ENCODE results near the gene IFNK. TPM values are rescaled to one million over a fixed set of nuclear protein-coding genes. Genes with fewer than 3 reads are reported as not detected.

Gene IFNK
- total RNA-seq, 1 experiment from 2014 or later, result not detected

DNA sequence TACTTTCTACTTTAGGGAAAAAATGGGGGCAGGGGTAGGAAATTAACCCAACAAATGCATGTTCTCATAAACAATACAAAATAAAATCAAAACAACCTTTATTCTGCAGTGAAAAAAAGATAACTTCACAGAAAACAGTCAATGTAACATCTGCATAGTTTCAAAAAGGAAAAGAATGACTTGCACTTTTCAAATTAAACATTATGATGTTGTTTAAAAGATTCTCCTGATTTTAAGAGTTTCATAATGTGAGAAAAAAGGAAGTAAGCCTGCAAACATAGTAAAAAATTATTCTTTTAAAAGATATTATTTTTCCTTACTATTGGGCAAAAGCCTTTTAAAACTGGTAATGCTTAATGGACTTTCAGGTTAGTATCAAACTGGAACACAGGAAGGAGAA is 41.6 kb downstream of the IFNK start:
- BruUV-seq (replicated peaks), result no TSS peak

DNA sequence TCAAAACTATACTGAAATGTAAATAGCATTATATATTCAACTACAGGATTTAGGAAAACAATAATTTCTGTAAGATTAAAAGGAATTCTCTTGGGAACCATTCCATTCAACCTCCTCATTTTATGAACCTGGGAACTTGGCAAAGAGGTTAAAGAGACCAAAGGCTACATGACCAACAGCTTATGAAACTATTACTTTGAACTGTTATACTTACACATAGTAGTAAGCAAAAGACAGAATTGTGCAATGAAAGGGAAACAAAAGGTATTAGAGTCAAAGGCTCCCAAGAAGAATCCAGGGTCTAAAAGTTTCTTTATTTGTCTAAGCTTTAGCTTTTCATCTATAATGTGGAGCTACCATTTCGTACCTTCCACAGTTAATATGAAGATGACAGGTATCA is 42.0 kb downstream of the IFNK start:
- H2AFZ ChIP-seq (ENCODE audit: low read depth, low read length, poor library complexity, severe bottlenecking), result no peak overlapping the region
- no peaks in the 10 kb centered on the region for H3K79me2 ChIP-seq (ENCODE audit: insufficient read depth, low read length)
- RAD21 ChIA-PET (ENCODE audit: low non-redundant PET in 1 of 2, low total read pairs in 2 of 2, uncharacterized antibody in 2 of 2, unreplicated experiment in 2 of 2), result no interaction called here
- TF ChIP-seq FOSL1 (IDR thresholded peaks at IDR 0.05; ENCODE audit: low read depth) (no peak), ZNF274 (IDR thresholded peaks at IDR 0.05; ENCODE audit: low read depth, low read length) (no peak), SP1 (IDR thresholded peaks at IDR 0.05; ENCODE audit: low read depth) (no peak), ZFX (IDR thresholded peaks at IDR 0.05) (no peak), RAD21 (IDR thresholded peaks at IDR 0.05; ENCODE audit: low read depth) (no peak), EZH2 (IDR thresholded peaks at IDR 0.05) (no peak), YY1 (IDR thresholded peaks at IDR 0.05; ENCODE audit: extremely low read depth, insufficient replicate concordance, low read depth, low read length) (no peak), POLR2AphosphoS5 (IDR thresholded peaks at IDR 0.05; ENCODE audit: low read depth, low read length) (no peak), POLR2A (IDR thresholded peaks at IDR 0.05; ENCODE audit: borderline replicate concordance, extremely low read depth, insufficient read depth, insufficient read length) (no peak)
- TF ChIP-seq, protein P1, sequence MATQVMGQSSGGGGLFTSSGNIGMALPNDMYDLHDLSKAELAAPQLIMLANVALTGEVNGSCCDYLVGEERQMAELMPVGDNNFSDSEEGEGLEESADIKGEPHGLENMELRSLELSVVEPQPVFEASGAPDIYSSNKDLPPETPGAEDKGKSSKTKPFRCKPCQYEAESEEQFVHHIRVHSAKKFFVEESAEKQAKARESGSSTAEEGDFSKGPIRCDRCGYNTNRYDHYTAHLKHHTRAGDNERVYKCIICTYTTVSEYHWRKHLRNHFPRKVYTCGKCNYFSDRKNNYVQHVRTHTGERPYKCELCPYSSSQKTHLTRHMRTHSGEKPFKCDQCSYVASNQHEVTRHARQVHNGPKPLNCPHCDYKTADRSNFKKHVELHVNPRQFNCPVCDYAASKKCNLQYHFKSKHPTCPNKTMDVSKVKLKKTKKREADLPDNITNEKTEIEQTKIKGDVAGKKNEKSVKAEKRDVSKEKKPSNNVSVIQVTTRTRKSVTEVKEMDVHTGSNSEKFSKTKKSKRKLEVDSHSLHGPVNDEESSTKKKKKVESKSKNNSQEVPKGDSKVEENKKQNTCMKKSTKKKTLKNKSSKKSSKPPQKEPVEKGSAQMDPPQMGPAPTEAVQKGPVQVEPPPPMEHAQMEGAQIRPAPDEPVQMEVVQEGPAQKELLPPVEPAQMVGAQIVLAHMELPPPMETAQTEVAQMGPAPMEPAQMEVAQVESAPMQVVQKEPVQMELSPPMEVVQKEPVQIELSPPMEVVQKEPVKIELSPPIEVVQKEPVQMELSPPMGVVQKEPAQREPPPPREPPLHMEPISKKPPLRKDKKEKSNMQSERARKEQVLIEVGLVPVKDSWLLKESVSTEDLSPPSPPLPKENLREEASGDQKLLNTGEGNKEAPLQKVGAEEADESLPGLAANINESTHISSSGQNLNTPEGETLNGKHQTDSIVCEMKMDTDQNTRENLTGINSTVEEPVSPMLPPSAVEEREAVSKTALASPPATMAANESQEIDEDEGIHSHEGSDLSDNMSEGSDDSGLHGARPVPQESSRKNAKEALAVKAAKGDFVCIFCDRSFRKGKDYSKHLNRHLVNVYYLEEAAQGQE (IDR thresholded peaks at IDR 0.05; ENCODE audit: low read depth), result no peak
- TF ChIP-seq, protein P2, sequence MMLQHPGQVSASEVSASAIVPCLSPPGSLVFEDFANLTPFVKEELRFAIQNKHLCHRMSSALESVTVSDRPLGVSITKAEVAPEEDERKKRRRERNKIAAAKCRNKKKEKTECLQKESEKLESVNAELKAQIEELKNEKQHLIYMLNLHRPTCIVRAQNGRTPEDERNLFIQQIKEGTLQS (IDR thresholded peaks at IDR 0.05), result no peak
- peaks cover 0 to 2% of the 10 kb centered on the region in 2 experiments; a peak in 1 of 4 replicates for H3K36me3 ChIP-seq (ENCODE audit: control insufficient read depth in 1 of 2, insufficient read depth in 2 of 2, low read length in 2 of 2)
- H3K9ac ChIP-seq (ENCODE audit: low read length), result no peak overlapping the region
- no peaks in the 10 kb centered on the region for H3K27me3 ChIP-seq (ENCODE audit: insufficient read depth, low read length)
- no peak for DNase-seq (ENCODE audit: low read depth, low spot score)
- H4K20me1 ChIP-seq (ENCODE audit: insufficient read depth), result no peaks in the 10 kb centered on the region
- no peaks in the 10 kb centered on the region for H3K9me3 ChIP-seq (ENCODE audit: control insufficient read depth in 1 of 2, insufficient read depth in 1 of 2, low read depth in 1 of 2, low read length in 2 of 2)
- no peak overlapping the region for H3K4me3 ChIP-seq (replicated peaks in 1 of 2; ENCODE audit: low read depth in 1 of 2, low read length in 2 of 2)
- no peak overlapping the region for H3K27ac ChIP-seq (ENCODE audit: low read depth, low read length)
- H3K4me1 ChIP-seq (ENCODE audit: control insufficient read depth in 1 of 2, insufficient read depth in 2 of 2, low read length in 2 of 2), result no peaks in the 10 kb centered on the region
- ATAC-seq, result no peak
- CTCF ChIA-PET, result no interaction called here
- POLR2A ChIA-PET, result no interaction called here
- H3K4me2 ChIP-seq (ENCODE audit: low read length), result no peak overlapping the region
- no peaks in the 10 kb centered on the region for H3K9me2 ChIP-seq (ENCODE audit: insufficient read depth)
- BruUV-seq (replicated peaks), result no TSS peak
- intact Hi-C loops (cut with micrococcal nuclease), result no loop called here

More for the DNA sequence above, 41.6 kb downstream of the IFNK start:
- Histone ChIP-seq H3K9ac (ENCODE audit: low read length) (no peak overlapping the region), H2AFZ (ENCODE audit: low read depth, low read length, poor library complexity, severe bottlenecking) (no peak overlapping the region), H3K27ac (ENCODE audit: low read depth, low read length) (no peak overlapping the region), H3K27me3 (ENCODE audit: insufficient read depth, low read length) (no peaks in the 10 kb centered on the region), H4K20me1 (ENCODE audit: insufficient read depth) (no peaks in the 10 kb centered on the region), H3K9me2 (ENCODE audit: insufficient read depth) (no peaks in the 10 kb centered on the region), H3K4me2 (ENCODE audit: low read length) (no peak overlapping the region), H3K9me3 (ENCODE audit: control insufficient read depth in 1 of 2, insufficient read depth in 1 of 2, low read depth in 1 of 2, low read length in 2 of 2) (no peaks in the 10 kb centered on the region), H3K36me3 (ENCODE audit: control insufficient read depth in 1 of 2, insufficient read depth in 2 of 2, low read length in 2 of 2) (peaks cover 0 to 3% of the 10 kb centered on the region in 2 experiments; a peak in 1 of 4 replicates), H3K79me2 (ENCODE audit: insufficient read depth, low read length) (no peaks in the 10 kb centered on the region), H3K4me1 (ENCODE audit: control insufficient read depth in 1 of 2, insufficient read depth in 2 of 2, low read length in 2 of 2) (no peaks in the 10 kb centered on the region), H3K4me3 (replicated peaks in 1 of 2; ENCODE audit: low read depth in 1 of 2, low read length in 2 of 2) (no peak overlapping the region)
- intact Hi-C loops (cut with micrococcal nuclease), result no loop called here
- no peak for DNase-seq (ENCODE audit: low read depth, low spot score)
- ChIA-PET CTCF (no interaction called here), RAD21 (ENCODE audit: low non-redundant PET in 1 of 2, low total read pairs in 2 of 2, uncharacterized antibody in 2 of 2, unreplicated experiment in 2 of 2) (no interaction called here), POLR2A (no interaction called here)
- TF ChIP-seq ZFX (IDR thresholded peaks at IDR 0.05) (no peak), POLR2AphosphoS5 (IDR thresholded peaks at IDR 0.05; ENCODE audit: low read depth, low read length) (no peak), ELF1 (IDR thresholded peaks at IDR 0.05; ENCODE audit: borderline replicate concordance, low read depth) (no peak)
- TF ChIP-seq, protein P2 (IDR thresholded peaks at IDR 0.05), result no peak
- ATAC-seq, result no peak
